GM23338 (cell line): Measurements from ENCODE around the gene SCGB3A1.

Experiments
- EZH2 ChIP-seq: fragments of 200-600 bp; sonication (generic); IDR thresholded peaks from one replicate; pipeline ENCODE4 v1.8.0; 2017; ENCODE audit warnings: antibody characterized with exemption, mild to moderate bottlenecking, low read depth; ENCODE audit not compliant: unreplicated experiment
- POLR2AphosphoS5 ChIP-seq: IDR thresholded peaks from 2 replicates; pipeline ENCODE4 v1.6.1; 2016; ENCODE audit warnings: antibody characterized with exemption, low read depth
- ZNF331 ChIP-seq: fragments of 250-450 bp; sonication (Bioruptor Pico); IDR thresholded peaks from 2 replicates; pipeline ENCODE4 v1.5.0; 2020; ENCODE audit warnings: low read depth, mild to moderate bottlenecking, moderate library complexity
- TF ChIP-seq, protein P1 (sequence below), 2 experiments: fragments of 200-600 bp in 1 of 2; sonication (generic) in 1 of 2; conservative IDR thresholded peaks; 2 replicates each; pipeline versions ENCODE4 v1.5.1 to v1.6.1; 2016 to 2017; ENCODE audit warnings: antibody characterized with exemption in 2 of 2, low read depth in 2 of 2, mild to moderate bottlenecking in 2 of 2, moderate library complexity in 1 of 2
- TF ChIP-seq, protein P2 (sequence below): IDR thresholded peaks from 2 replicates; pipeline ENCODE4 v1.6.1; 2016; ENCODE audit warnings: antibody characterized with exemption
- TF ChIP-seq, protein P3 (sequence below): IDR thresholded peaks from one replicate; pipeline ENCODE4 v1.6.1; 2018; ENCODE audit warnings: antibody characterized with exemption; ENCODE audit not compliant: unreplicated experiment

DNA sequence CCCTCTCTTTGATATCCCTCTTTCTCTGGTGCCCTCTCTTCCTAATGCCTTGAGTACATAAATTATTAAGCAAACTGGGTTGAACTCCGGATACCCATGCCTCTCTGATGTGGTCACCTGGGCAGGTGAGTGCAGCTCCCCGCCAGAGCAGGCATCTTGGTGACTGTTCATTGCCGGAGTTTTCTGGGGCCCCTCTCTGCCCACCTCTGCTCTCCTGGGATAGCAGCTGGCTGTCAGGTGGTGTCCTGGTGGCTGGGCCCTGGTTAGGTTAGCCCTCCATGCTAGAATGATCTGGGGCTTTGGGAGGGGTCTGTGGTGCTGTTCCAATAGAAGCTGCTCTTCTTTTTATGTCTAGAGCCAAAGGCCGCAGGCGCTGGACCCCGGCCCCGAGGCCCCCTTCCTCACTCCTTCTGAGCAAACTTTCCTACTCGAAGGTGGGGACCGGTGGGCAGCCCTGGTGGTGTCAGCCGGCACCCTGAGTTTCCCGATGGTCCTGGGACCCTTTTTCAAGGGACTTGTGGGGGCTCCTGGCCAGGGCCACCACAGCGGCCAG is 4.9 kb upstream of the SCGB3A1 start:
- TF ChIP-seq, protein P1, sequence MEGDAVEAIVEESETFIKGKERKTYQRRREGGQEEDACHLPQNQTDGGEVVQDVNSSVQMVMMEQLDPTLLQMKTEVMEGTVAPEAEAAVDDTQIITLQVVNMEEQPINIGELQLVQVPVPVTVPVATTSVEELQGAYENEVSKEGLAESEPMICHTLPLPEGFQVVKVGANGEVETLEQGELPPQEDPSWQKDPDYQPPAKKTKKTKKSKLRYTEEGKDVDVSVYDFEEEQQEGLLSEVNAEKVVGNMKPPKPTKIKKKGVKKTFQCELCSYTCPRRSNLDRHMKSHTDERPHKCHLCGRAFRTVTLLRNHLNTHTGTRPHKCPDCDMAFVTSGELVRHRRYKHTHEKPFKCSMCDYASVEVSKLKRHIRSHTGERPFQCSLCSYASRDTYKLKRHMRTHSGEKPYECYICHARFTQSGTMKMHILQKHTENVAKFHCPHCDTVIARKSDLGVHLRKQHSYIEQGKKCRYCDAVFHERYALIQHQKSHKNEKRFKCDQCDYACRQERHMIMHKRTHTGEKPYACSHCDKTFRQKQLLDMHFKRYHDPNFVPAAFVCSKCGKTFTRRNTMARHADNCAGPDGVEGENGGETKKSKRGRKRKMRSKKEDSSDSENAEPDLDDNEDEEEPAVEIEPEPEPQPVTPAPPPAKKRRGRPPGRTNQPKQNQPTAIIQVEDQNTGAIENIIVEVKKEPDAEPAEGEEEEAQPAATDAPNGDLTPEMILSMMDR (conservative IDR thresholded peaks at IDR 0.05; ENCODE audit: low read depth in 2 of 2): no peak
- TF ChIP-seq EZH2 (no peak), POLR2AphosphoS5 (no peak), ZNF331 (no peak)
- TF ChIP-seq, protein P2, sequence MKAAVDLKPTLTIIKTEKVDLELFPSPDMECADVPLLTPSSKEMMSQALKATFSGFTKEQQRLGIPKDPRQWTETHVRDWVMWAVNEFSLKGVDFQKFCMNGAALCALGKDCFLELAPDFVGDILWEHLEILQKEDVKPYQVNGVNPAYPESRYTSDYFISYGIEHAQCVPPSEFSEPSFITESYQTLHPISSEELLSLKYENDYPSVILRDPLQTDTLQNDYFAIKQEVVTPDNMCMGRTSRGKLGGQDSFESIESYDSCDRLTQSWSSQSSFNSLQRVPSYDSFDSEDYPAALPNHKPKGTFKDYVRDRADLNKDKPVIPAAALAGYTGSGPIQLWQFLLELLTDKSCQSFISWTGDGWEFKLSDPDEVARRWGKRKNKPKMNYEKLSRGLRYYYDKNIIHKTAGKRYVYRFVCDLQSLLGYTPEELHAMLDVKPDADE: no peak
- TF ChIP-seq, protein P3, sequence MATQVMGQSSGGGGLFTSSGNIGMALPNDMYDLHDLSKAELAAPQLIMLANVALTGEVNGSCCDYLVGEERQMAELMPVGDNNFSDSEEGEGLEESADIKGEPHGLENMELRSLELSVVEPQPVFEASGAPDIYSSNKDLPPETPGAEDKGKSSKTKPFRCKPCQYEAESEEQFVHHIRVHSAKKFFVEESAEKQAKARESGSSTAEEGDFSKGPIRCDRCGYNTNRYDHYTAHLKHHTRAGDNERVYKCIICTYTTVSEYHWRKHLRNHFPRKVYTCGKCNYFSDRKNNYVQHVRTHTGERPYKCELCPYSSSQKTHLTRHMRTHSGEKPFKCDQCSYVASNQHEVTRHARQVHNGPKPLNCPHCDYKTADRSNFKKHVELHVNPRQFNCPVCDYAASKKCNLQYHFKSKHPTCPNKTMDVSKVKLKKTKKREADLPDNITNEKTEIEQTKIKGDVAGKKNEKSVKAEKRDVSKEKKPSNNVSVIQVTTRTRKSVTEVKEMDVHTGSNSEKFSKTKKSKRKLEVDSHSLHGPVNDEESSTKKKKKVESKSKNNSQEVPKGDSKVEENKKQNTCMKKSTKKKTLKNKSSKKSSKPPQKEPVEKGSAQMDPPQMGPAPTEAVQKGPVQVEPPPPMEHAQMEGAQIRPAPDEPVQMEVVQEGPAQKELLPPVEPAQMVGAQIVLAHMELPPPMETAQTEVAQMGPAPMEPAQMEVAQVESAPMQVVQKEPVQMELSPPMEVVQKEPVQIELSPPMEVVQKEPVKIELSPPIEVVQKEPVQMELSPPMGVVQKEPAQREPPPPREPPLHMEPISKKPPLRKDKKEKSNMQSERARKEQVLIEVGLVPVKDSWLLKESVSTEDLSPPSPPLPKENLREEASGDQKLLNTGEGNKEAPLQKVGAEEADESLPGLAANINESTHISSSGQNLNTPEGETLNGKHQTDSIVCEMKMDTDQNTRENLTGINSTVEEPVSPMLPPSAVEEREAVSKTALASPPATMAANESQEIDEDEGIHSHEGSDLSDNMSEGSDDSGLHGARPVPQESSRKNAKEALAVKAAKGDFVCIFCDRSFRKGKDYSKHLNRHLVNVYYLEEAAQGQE: no peak
